SK-N-MC (cell line): ENCODE measurements around the gene ZNF710.

Source experiments
- EZH2 ChIP-seq: fragments of 200-600 bp; sonication (generic); IDR thresholded peaks from one replicate; pipeline ENCODE4 v1.6.1; 2017; ENCODE audit warnings: antibody characterized with exemption
- FOXP2 ChIP-seq: optimal IDR thresholded peaks from 2 replicates; pipeline ENCODE3; 2011; ENCODE audit warnings: mild to moderate bottlenecking, moderate library complexity; ENCODE audit not compliant: insufficient read depth; ENCODE audit errors: extremely low read length, control extremely low read depth
- POLR2AphosphoS5 ChIP-seq: IDR thresholded peaks from 2 replicates; pipeline ENCODE4 v1.6.1; 2012; ENCODE audit warnings: mild to moderate bottlenecking, low read depth, low read length, borderline replicate concordance

DNA sequence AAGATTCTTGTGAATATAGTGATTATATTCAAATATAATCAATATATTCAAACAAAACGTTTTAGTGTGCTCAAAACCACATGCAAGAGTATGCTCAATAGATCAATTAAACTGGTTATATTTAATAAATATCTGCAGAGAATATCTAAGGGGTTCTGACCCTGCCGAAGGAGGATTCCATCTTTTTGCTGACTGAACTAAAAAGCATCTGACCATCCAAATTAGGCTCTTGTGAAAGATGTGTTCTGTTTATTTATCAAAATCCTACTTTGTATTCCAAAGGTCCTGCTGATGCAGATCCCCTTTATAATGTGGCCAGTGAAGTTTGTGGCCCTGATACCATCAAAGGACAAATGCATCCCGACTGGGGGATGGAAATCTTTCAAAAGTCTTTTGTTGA lies 46.6 kb upstream of the ZNF710 start:
- TF ChIP-seq POLR2AphosphoS5 (no peak), EZH2 (no peak), FOXP2 (no peak)
